OCI-LY1 (cell line): ENCODE measurements around the gene CGREF1.

Experiments used
- H2AFZ ChIP-seq: fragments of 200-600 bp; sonication (generic), shearing (Covaris generic); 2 replicates; pipeline ENCODE4 v1.6.0; 2014; ENCODE audit warnings: antibody characterized with exemption, mild to moderate bottlenecking, low read length
- H3F3A ChIP-seq: fragments of 200-600 bp; sonication (generic), shearing (Covaris generic); 2 replicates; pipeline ENCODE4 v1.6.0; 2014; ENCODE audit warnings: mild to moderate bottlenecking, antibody characterized with exemption, low read length, moderate library complexity; ENCODE audit not compliant: insufficient read depth
- H3K27ac ChIP-seq: fragments of 200-600 bp; sonication (generic); 2 replicates; pipeline ENCODE4 v1.5.1; 2014; ENCODE audit warnings: low read length, mixed run types, mild to moderate bottlenecking, low read depth; ENCODE audit not compliant: poor library complexity, severe bottlenecking
- H3K27me3 ChIP-seq: fragments of 200-600 bp; sonication (generic); 2 replicates; pipeline ENCODE4 v1.6.0; 2014; ENCODE audit warnings: antibody characterized with exemption, mild to moderate bottlenecking, low read length, moderate library complexity; ENCODE audit not compliant: insufficient read depth
- H3K36me3 ChIP-seq: fragments of 200-600 bp; sonication (generic); 2 replicates; pipeline ENCODE4 v1.6.1; 2014; ENCODE audit warnings: mild to moderate bottlenecking, antibody characterized with exemption, low read length, moderate library complexity, mixed read lengths; ENCODE audit not compliant: insufficient read depth
- H3K4me1 ChIP-seq: fragments of 200-600 bp; sonication (generic); 2 replicates; pipeline ENCODE4 v1.5.1; 2014; ENCODE audit warnings: mild to moderate bottlenecking, low read length, moderate library complexity; ENCODE audit not compliant: insufficient read depth, severe bottlenecking
- H3K4me2 ChIP-seq: fragments of 200-600 bp; sonication (generic), shearing (Covaris generic); 2 replicates; pipeline ENCODE4 v1.6.1; 2014; ENCODE audit warnings: low read length
- H3K4me3 ChIP-seq: fragments of 200-600 bp; sonication (generic); 2 replicates; pipeline ENCODE4 v1.5.1; 2014; ENCODE audit warnings: low read length, low read depth, mild to moderate bottlenecking, mixed read lengths; ENCODE audit not compliant: poor library complexity, severe bottlenecking
- H3K79me2 ChIP-seq: fragments of 200-600 bp; shearing (Covaris generic); 2 replicates; pipeline ENCODE4 v1.6.1; 2016; ENCODE audit warnings: mixed run types, low read length, mixed read lengths; ENCODE audit not compliant: insufficient read depth
- H3K9ac ChIP-seq: fragments of 200-600 bp; sonication (generic), shearing (Covaris generic); 2 replicates; pipeline ENCODE4 v1.6.1; 2014; ENCODE audit warnings: mild to moderate bottlenecking, low read length, mixed read lengths
- H3K9me2 ChIP-seq: fragments of 200-600 bp; sonication (generic), shearing (Covaris generic); 2 replicates; pipeline ENCODE4 v1.6.1; 2014; ENCODE audit warnings: low read depth, mild to moderate bottlenecking, low read length, mixed read lengths
- H3K9me3 ChIP-seq: fragments of 200-600 bp; shearing (Covaris generic); 2 replicates; pipeline ENCODE4 v1.6.1; 2014; ENCODE audit warnings: low read length, mixed read lengths
- H4K20me1 ChIP-seq: fragments of 200-600 bp; sonication (generic), shearing (Covaris generic); 2 replicates; pipeline ENCODE4 v1.6.0; 2016; ENCODE audit warnings: mild to moderate bottlenecking, low read length; ENCODE audit not compliant: insufficient read depth
- EZH2 ChIP-seq: fragments of 200-600 bp; sonication (generic), shearing (Covaris generic); IDR thresholded peaks from 2 replicates; pipeline ENCODE4 v1.8.0; 2017; ENCODE audit warnings: borderline replicate concordance, mixed run types, mild to moderate bottlenecking, antibody characterized with exemption, low read length, moderate library complexity, mixed read lengths
- TF ChIP-seq, protein P1 (sequence below): fragments of 200-600 bp; sonication (generic), shearing (Covaris generic); IDR thresholded peaks from 2 replicates; pipeline ENCODE4 v1.5.1; 2017; ENCODE audit warnings: mild to moderate bottlenecking, antibody characterized with exemption, low read length, moderate library complexity, mixed read lengths

CGREF1 gene

DNA sequence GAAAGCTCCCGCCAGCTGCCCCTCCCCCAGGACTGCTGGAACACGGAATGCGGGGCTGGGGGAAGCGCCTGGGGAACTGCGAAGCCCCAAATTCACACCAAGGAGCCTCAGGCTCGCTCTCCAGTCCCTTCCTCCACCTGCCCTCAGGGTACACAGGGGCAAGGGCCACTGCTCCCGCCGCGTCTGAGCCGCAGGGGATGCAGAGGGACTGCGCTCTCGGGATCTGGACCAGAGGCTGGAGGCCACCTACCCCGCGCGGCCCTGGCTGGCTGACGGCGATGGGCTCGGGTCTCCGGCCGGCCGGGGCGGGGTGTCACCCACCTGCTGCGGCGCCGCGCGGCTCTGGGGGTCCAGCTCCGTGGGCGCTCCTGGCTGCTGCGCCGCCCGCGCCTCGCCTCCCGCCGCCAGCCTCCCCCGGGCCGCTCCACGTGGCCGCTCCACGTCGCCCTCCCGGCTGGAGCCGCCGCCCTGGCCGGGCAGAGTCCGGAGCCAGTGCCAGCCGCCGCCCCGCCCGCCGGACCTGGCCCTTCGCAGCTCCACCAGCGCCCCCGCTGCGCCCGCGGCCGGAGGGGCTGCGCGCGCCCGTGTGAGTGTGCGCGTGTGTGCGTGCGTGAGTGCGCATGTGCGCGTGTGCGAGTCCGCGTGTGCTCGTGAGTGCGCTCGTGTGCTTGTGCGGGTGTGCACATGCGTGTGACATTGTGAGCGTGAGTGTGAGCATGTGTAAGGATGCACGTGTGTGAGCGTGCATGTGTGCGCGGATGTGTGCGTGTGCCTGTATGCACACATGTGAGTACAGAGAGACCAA lies at the start of gene CGREF1:
Gene CGREF1, minus strand, starts transcription at position 604 of the 805 bp plus-strand sequence. CDS start 14,762 bp downstream, outside the sequence.
- Histone ChIP-seq H3K4me1 (peaks cover 19% of the 10 kb centered on the region), H3K9me2 (no peaks in the 10 kb centered on the region), H3K79me2 (no peaks in the 10 kb centered on the region), H3K9ac (peak within 1 kb of the TSS; percentile 47; the same call in 1 of the 2 replicates), H3K36me3 (no peaks in the 10 kb centered on the region), H3K27me3 (no peaks in the 10 kb centered on the region), H3K9me3 (no peaks in the 10 kb centered on the region), H3F3A (no peaks in the 10 kb centered on the region), H3K4me2 (peak within 1 kb of the TSS; percentile 74), H3K4me3 (peak within 1 kb of the TSS; percentile 65), H4K20me1 (no peaks in the 10 kb centered on the region), H2AFZ (no peak within 1 kb of the TSS), H3K27ac (no peak within 1 kb of the TSS)
- TF ChIP-seq EZH2, result no peak
- TF ChIP-seq, protein P1, sequence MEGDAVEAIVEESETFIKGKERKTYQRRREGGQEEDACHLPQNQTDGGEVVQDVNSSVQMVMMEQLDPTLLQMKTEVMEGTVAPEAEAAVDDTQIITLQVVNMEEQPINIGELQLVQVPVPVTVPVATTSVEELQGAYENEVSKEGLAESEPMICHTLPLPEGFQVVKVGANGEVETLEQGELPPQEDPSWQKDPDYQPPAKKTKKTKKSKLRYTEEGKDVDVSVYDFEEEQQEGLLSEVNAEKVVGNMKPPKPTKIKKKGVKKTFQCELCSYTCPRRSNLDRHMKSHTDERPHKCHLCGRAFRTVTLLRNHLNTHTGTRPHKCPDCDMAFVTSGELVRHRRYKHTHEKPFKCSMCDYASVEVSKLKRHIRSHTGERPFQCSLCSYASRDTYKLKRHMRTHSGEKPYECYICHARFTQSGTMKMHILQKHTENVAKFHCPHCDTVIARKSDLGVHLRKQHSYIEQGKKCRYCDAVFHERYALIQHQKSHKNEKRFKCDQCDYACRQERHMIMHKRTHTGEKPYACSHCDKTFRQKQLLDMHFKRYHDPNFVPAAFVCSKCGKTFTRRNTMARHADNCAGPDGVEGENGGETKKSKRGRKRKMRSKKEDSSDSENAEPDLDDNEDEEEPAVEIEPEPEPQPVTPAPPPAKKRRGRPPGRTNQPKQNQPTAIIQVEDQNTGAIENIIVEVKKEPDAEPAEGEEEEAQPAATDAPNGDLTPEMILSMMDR, result no peak

DNA sequence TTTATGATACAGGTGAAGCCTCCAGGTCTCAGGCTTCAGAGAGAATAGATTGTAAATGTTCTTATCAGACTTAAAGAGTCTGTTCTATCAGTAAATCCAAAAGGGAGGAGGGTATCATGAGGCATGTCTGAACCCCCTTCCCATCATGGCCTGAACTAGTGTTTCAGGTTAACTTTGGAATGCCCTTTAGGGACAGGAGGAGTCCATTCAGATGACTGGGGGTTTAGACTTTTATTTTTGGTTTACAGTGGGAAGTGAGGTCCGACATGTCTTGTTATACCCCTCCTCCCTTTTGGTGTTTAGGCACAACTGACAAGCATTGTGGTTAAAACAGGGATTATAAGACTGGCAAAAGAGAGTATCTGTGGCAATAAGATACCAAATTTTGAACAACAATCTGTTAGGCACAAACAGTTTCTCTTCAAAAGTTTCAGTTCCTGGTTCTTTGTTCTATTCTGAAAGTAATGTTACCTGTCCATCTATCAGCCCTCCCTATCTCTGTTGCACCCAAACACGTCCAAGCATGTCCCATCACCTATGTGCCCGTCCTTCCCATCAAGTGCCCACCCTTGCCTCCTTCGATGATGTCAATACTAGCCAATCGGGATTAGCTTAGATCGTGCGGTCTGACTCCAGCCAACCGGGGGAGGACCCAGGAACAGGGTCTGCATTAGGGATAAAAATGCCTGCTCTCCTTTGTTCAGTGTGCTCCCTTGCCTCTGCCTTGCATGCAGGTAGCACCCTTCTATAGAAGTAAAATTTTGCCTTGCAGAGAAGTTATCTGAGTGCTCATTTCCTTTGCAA lies 46.2 kb upstream of the CGREF1 start:
- 0 out of 2 replicates have a peak overlapping the region, but pooled peaks have one; percentile 33 for H2AFZ ChIP-seq
- 0 out of 2 replicates have a peak overlapping the region, but pooled peaks have one; percentile 12 for H3K4me2 ChIP-seq
- no peaks in the 10 kb centered on the region; the same call in 1 of the 2 replicates for H3K9me3 ChIP-seq
- peak overlapping the region; percentile 39 for H3K27ac ChIP-seq
- H3K9me2 ChIP-seq, result no peaks in the 10 kb centered on the region
- no peaks in the 10 kb centered on the region for H4K20me1 ChIP-seq
- no peak overlapping the region for H3K4me3 ChIP-seq
- no peaks in the 10 kb centered on the region; the same call in 1 of the 2 replicates for H3K36me3 ChIP-seq
- TF ChIP-seq, protein P1, result no peak
- no peak for TF ChIP-seq EZH2
- H3K4me1 ChIP-seq, result peaks cover 22% of the 10 kb centered on the region
- no peaks in the 10 kb centered on the region for H3F3A ChIP-seq
- no peaks in the 10 kb centered on the region for H3K27me3 ChIP-seq
- H3K9ac ChIP-seq, result no peak overlapping the region
- H3K79me2 ChIP-seq, result no peaks in the 10 kb centered on the region

DNA sequence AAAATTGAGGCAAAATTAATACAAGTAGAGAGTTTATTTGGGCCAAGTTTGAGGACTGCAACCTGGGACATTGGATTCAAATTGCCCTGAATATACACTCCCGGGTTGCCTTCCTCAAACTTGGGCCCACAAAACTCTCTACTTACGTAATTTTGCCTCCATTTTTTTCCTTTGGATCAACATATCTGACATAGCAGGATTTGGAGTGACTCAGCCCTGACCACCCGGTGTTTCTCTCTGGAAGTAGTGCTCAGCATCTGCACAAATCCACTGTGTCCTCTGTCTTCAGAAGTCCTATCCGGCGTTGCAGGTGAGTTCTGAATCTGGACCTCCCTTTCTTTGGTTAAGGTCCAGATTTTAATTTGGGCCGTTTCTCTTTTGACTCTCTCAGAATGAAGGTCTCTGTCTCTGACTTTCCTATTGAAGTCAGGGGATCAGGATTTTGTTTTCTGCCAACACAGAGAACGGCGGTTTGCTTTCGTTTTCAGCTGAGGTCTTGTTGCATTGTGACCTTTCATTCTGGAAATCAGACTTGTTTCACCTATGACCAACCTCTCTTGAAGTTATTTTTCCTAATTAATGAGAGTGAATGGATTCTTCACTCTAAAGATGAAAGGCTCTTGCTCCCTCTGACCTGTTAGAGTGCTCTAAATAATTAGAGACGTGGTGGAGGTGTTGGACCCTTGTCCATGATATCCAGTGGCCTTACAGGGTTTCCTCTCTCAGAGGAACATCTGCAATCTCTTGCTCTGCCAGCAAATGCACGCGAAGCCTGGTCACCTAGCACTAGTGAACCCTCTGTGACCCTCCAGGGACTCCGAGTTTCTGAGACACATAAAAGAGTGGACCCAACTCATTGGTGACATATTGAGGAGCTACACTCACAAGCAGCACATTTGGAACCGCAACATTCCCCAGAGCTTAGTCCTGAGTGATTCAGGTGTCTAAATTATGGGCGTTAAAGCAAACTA lies 43.5 kb upstream of the CGREF1 start:
- H3K36me3 ChIP-seq, result no peaks in the 10 kb centered on the region; the same call in 1 of the 2 replicates
- H3K4me2 ChIP-seq, result no peak overlapping the region
- no peaks in the 10 kb centered on the region for H3K79me2 ChIP-seq
- no peak overlapping the region for H3K9ac ChIP-seq
- no peak overlapping the region for H3K4me3 ChIP-seq
- H4K20me1 ChIP-seq, result no peaks in the 10 kb centered on the region
- H3K9me2 ChIP-seq, result no peaks in the 10 kb centered on the region
- no peaks in the 10 kb centered on the region for H3F3A ChIP-seq
- no peaks in the 10 kb centered on the region; the same call in 1 of the 2 replicates for H3K9me3 ChIP-seq
- H3K27ac ChIP-seq, result no peak overlapping the region
- TF ChIP-seq, protein P1, result no peak
- no peak for TF ChIP-seq EZH2
- no peaks in the 10 kb centered on the region for H3K27me3 ChIP-seq
- H3K4me1 ChIP-seq, result peaks cover 19% of the 10 kb centered on the region
- H2AFZ ChIP-seq, result no peak overlapping the region
